ENCODE results near the gene PSMA2.

PSMA2 gene

DNA sequence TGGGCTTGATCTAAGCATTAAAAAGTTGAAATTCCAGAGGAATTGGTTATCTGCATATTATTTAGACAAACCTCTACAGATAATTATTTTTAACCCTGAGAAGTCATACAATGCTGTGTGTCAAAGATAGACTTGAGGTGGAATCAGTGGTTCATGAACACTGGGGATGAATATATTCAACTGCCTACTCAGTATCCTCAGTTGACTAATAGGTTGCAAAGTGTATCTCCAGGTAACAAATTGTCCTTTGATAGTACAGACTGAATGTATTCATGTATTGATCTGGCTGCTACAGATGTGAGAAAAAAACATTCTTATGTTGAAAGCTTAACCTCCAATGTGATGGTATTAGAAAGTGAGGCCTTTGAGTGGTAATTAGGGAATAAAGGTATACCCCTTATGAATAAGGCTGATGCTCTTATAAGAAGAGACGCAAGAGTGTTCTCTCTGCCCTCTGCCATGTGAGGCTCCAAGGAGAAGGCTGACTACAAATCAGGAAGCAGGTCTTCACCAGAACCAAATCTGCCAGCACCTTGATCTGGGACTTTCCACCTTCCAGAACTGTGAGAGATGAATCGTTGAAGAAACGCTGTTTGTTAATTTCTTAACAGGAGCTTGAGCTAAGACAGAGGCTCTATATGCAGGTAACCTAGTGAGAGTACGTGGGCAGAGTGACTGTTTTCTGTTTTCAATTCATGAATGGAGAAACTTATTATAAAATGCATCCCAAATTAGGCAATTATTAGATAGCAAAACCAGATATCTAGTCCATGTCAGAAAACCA, 7.7 kb upstream of the PSMA2 start:
- H3K4me3 ChIP-seq (ENCODE audit: low read depth, low read length), result no peak overlapping the region
- no peak overlapping the region for H2AFZ ChIP-seq (ENCODE audit: low read length, unreplicated experiment)
- no peak overlapping the region for H3K27ac ChIP-seq (ENCODE audit: low read depth, low read length)
- peaks cover 18% of the 10 kb centered on the region for H3K36me3 ChIP-seq (ENCODE audit: insufficient read depth, low read length)
- no peaks in the 10 kb centered on the region for H3K27me3 ChIP-seq (ENCODE audit: insufficient read depth, low read length)
- H3K4me1 ChIP-seq (ENCODE audit: control insufficient read depth, insufficient read depth, low read length, unreplicated experiment), result no peaks in the 10 kb centered on the region
- H3K79me2 ChIP-seq (ENCODE audit: control insufficient read depth, insufficient read depth, low read length, unreplicated experiment), result peaks cover 6% of the 10 kb centered on the region

DNA sequence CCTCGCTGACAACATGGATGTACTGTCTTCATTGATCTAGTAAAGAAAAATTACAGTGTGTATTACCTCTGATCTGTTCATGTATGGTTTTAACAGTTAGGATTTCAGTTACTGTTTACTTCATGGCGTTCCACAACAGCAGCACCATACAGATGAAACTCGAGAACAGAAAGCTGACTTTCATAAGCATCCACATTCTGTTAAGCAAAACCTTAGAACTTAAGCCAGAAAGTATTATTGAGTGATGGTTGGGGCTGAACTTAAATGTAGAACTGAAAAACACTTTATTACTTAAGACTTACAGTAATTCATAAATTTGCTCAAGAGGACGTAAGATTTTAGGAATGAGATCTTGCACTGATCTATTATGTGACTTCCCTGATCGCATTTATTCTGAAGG, 3.9 kb upstream of the PSMA2 start:
- Histone ChIP-seq H3K4me1 (ENCODE audit: control insufficient read depth, insufficient read depth, low read length, unreplicated experiment) (peaks cover 3% of the 10 kb centered on the region), H3K27me3 (ENCODE audit: insufficient read depth, low read length) (no peaks in the 10 kb centered on the region), H3K27ac (ENCODE audit: low read depth, low read length) (no peak overlapping the region), H3K79me2 (ENCODE audit: control insufficient read depth, insufficient read depth, low read length, unreplicated experiment) (peaks cover 41% of the 10 kb centered on the region), H3K4me3 (ENCODE audit: low read depth, low read length) (no peak overlapping the region), H2AFZ (ENCODE audit: low read length, unreplicated experiment) (no peak overlapping the region), H3K36me3 (ENCODE audit: insufficient read depth, low read length) (peaks cover 18% of the 10 kb centered on the region)

DNA sequence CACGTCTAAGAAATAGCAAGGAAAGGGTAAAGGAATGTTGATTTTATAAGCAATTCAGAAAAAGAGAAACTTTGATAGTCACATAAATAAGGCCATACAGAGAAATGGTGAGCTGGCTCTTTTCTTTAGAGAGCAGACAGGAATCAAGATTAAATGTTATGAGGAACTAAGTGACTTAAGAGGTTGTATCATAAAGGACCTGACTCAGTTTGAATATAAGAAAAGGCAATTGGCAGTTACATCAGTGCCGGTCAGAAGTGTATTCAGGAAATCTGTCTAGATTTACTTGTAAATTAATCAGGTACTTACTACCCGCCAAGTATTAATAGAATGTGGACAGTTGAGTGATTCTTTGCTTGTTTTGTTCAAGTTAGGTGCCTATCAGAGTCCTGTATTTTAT, 2.3 kb upstream of the PSMA2 start:
- Histone ChIP-seq H3K27me3 (ENCODE audit: insufficient read depth, low read length) (no peaks in the 10 kb centered on the region), H3K36me3 (ENCODE audit: insufficient read depth, low read length) (peaks cover 18% of the 10 kb centered on the region), H3K27ac (ENCODE audit: low read depth, low read length) (no peak overlapping the region), H3K4me3 (ENCODE audit: low read depth, low read length) (peak overlapping the region; percentile 97), H3K4me1 (ENCODE audit: control insufficient read depth, insufficient read depth, low read length, unreplicated experiment) (peaks cover 17% of the 10 kb centered on the region), H2AFZ (ENCODE audit: low read length, unreplicated experiment) (no peak overlapping the region), H3K79me2 (ENCODE audit: control insufficient read depth, insufficient read depth, low read length, unreplicated experiment) (peaks cover 57% of the 10 kb centered on the region)

DNA sequence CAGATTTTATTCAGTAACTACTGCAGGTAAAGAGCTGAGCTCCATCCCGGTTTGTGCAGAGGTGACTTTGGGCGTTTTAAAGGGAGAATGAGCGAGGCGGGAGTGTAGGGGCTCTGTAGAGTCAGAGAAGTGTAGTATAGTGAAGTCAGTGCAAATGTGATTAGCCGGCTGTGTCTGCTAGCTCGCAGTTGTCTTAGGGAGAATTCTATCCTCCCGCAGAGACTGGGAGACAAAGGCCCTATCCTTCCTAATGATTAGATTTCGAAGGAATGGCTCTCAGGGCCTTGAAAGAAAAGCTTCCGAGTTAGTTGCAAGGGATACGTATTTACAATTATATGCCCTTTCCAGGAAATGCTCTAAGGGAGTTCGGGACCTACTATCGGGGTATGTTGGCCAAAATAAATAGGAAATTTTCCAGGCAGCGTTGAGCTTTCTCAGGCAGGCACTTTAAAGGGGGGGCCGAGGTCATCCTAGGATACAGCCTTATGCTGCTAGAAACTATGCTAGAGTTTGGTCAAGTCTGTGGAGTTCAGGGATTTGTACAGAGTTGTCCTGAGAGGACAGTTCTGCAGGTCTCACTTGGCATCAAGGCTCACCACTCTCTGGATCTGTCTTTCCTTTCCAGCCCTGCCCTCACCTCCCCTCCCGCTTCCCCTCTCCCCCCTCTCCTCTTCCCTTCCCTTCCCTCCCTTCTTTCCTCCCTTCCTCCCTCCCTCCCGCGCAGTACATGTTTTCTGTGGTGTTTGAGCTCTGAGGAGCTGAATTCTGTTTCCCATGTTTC, 1.0 kb upstream of the PSMA2 start:
- peaks cover 70% of the 10 kb centered on the region for H3K79me2 ChIP-seq (ENCODE audit: control insufficient read depth, insufficient read depth, low read length, unreplicated experiment)
- H3K27me3 ChIP-seq (ENCODE audit: insufficient read depth, low read length), result no peaks in the 10 kb centered on the region
- peaks cover 18% of the 10 kb centered on the region for H3K36me3 ChIP-seq (ENCODE audit: insufficient read depth, low read length)
- peak overlapping the region; percentile 2; the same call in 1 of the 2 replicates for H3K27ac ChIP-seq (ENCODE audit: low read depth, low read length)
- H3K4me3 ChIP-seq (ENCODE audit: low read depth, low read length), result peak overlapping the region; percentile 97
- peak overlapping the region; percentile 89 for H2AFZ ChIP-seq (ENCODE audit: low read length, unreplicated experiment)
- peaks cover 20% of the 10 kb centered on the region for H3K4me1 ChIP-seq (ENCODE audit: control insufficient read depth, insufficient read depth, low read length, unreplicated experiment)

DNA sequence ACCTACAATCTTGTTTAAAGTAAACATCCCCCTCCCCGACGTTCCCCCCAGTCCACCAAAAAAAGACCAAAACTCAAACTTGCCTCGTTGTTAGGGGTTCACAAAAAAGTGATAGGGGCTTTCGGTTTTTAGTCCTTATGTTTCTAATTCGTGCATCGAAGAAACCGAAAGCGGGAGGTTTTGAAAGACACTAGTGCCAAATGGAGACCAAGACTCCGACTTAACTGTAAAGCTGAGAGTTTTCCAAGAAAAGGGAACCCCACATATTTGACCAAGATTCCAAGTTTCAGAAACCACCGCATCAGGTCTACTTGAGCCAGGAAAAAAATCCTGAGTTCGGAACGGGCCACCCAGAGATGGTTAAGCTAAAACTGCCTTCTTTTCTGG, 534 bp downstream of the PSMA2 start:
- peaks cover 85% of the 10 kb centered on the region for H3K79me2 ChIP-seq (ENCODE audit: control insufficient read depth, insufficient read depth, low read length, unreplicated experiment)
- H3K27ac ChIP-seq (ENCODE audit: low read depth, low read length), result peak overlapping the region; percentile 61
- H3K4me1 ChIP-seq (ENCODE audit: control insufficient read depth, insufficient read depth, low read length, unreplicated experiment), result peaks cover 20% of the 10 kb centered on the region
- peak overlapping the region; percentile 85 for H2AFZ ChIP-seq (ENCODE audit: low read length, unreplicated experiment)
- H3K36me3 ChIP-seq (ENCODE audit: insufficient read depth, low read length), result peaks cover 16% of the 10 kb centered on the region
- H3K4me3 ChIP-seq (ENCODE audit: low read depth, low read length), result peak overlapping the region; percentile 97
- H3K27me3 ChIP-seq (ENCODE audit: insufficient read depth, low read length), result no peaks in the 10 kb centered on the region

DNA sequence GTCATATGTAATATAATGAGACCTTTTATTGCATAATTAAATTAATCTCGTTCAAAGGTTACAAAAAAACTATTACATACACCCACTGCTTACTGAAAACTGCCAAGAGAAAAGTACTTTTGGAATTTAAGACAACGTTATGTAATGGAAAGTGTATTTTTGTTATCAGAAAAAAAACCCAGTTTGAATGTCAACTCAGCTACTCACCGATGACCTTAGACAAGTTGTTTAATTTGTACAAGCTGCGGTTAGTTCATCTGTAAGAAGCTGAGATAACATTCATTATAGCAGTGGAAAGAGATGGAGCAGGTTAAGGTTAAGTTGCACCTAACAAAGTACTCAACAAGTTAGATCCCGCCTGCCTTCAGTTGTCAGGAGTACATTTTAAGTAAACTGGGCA, 1.1 kb downstream of the PSMA2 start:
- H3K4me1 ChIP-seq (ENCODE audit: control insufficient read depth, insufficient read depth, low read length, unreplicated experiment), result peaks cover 20% of the 10 kb centered on the region
- H3K36me3 ChIP-seq (ENCODE audit: insufficient read depth, low read length), result peaks cover 17% of the 10 kb centered on the region
- no peak overlapping the region for H3K27ac ChIP-seq (ENCODE audit: low read depth, low read length)
- peak overlapping the region; percentile 97 for H3K4me3 ChIP-seq (ENCODE audit: low read depth, low read length)
- H3K79me2 ChIP-seq (ENCODE audit: control insufficient read depth, insufficient read depth, low read length, unreplicated experiment), result peaks cover 87% of the 10 kb centered on the region
- H3K27me3 ChIP-seq (ENCODE audit: insufficient read depth, low read length), result no peaks in the 10 kb centered on the region
- no peak overlapping the region for H2AFZ ChIP-seq (ENCODE audit: low read length, unreplicated experiment)

DNA sequence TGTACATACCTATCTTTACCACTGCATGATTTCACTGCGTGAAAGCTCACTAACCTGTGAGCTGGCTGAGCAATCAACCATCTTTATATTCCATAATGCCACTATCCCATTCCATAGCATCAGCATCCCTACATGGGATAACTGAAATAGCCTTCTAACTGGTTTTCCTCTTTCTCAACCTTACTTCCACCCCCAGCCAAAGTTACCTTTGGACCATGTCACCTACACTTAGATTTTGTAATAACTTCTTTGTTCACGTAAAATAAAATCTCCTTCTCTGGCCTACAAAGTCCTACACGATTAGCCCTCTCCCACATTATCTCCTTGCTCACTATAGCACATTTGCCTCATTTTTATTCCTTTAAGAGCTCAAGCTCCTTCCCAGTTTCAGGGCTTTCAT, 2.5 kb downstream of the PSMA2 start:
- Histone ChIP-seq H3K4me3 (ENCODE audit: low read depth, low read length) (peak overlapping the region; percentile 97), H3K36me3 (ENCODE audit: insufficient read depth, low read length) (peaks cover 12% of the 10 kb centered on the region), H3K27ac (ENCODE audit: low read depth, low read length) (no peak overlapping the region), H2AFZ (ENCODE audit: low read length, unreplicated experiment) (no peak overlapping the region), H3K27me3 (ENCODE audit: insufficient read depth, low read length) (no peaks in the 10 kb centered on the region), H3K79me2 (ENCODE audit: control insufficient read depth, insufficient read depth, low read length, unreplicated experiment) (peaks cover 87% of the 10 kb centered on the region), H3K4me1 (ENCODE audit: control insufficient read depth, insufficient read depth, low read length, unreplicated experiment) (peaks cover 20% of the 10 kb centered on the region)

DNA sequence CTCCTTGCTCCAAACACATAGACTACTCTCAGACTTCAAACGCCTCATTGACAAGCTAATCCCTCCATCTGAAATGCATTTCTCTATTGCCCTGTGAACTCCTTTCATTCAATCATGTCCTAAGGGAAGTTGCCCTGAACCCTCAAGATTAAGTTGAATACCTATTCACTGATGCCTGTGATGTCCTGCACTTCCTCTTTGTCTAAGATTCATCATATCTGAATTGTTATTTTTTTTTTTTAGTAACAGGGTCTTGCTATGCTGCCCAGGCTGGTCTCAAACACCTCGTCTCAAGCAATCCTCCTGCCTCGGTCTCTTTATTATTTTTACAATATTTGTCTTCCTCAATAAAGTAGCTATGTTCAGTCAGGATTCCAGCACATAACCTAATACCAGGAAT, 3.2 kb downstream of the PSMA2 start:
- Histone ChIP-seq H2AFZ (ENCODE audit: low read length, unreplicated experiment) (no peak overlapping the region), H3K4me1 (ENCODE audit: control insufficient read depth, insufficient read depth, low read length, unreplicated experiment) (peaks cover 17% of the 10 kb centered on the region), H3K79me2 (ENCODE audit: control insufficient read depth, insufficient read depth, low read length, unreplicated experiment) (peaks cover 81% of the 10 kb centered on the region), H3K4me3 (ENCODE audit: low read depth, low read length) (no peak overlapping the region), H3K36me3 (ENCODE audit: insufficient read depth, low read length) (peaks cover 15% of the 10 kb centered on the region), H3K27ac (ENCODE audit: low read depth, low read length) (no peak overlapping the region), H3K27me3 (ENCODE audit: insufficient read depth, low read length) (no peaks in the 10 kb centered on the region)

DNA sequence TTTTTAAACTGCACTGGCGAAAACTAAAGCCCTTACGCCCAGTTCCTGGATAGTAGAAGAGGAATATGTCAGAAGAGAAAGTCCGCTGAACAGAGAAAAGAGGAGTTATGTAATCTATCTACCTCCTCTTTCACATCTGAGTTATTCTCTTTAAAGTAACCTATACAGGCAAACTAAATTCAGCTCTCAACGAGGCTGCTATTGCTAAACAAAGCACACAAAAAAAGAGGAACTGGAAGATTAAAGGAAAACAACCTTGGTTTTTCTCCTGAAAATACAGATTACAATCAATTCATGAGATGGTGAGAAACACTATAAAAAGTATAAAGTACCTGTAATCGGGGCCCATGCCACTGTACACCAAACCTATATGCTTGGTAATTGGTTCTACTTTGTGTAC, 5.8 kb downstream of the PSMA2 start:
- H3K27ac ChIP-seq (ENCODE audit: low read depth, low read length), result no peak overlapping the region
- H3K27me3 ChIP-seq (ENCODE audit: insufficient read depth, low read length), result no peaks in the 10 kb centered on the region
- peaks cover 39% of the 10 kb centered on the region for H3K36me3 ChIP-seq (ENCODE audit: insufficient read depth, low read length)
- no peak overlapping the region for H2AFZ ChIP-seq (ENCODE audit: low read length, unreplicated experiment)
- H3K79me2 ChIP-seq (ENCODE audit: control insufficient read depth, insufficient read depth, low read length, unreplicated experiment), result peaks cover 58% of the 10 kb centered on the region
- H3K4me3 ChIP-seq (ENCODE audit: low read depth, low read length), result no peak overlapping the region
- H3K4me1 ChIP-seq (ENCODE audit: control insufficient read depth, insufficient read depth, low read length, unreplicated experiment), result peaks cover 17% of the 10 kb centered on the region

DNA sequence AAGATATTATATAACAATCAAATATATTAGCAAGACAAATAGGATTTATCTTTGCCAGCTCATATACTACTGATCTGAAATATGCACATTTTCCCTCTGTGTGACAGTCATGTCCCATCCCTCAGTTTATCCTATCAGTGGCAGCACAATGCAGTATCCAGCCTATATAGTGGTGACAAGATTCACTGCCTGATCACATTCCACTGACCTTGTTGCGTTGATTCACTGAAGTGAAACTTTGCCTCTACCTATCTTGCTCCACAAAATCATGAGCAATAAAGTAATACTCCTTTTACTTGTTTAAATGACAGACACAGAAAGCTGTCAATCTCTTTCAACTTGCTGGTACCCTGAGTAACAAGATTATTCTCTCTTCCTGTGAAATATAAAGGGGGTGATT, 6.3 kb downstream of the PSMA2 start:
- peaks cover 17% of the 10 kb centered on the region for H3K4me1 ChIP-seq (ENCODE audit: control insufficient read depth, insufficient read depth, low read length, unreplicated experiment)
- H3K36me3 ChIP-seq (ENCODE audit: insufficient read depth, low read length), result peaks cover 42% of the 10 kb centered on the region
- H3K79me2 ChIP-seq (ENCODE audit: control insufficient read depth, insufficient read depth, low read length, unreplicated experiment), result peaks cover 52% of the 10 kb centered on the region
- no peaks in the 10 kb centered on the region for H3K27me3 ChIP-seq (ENCODE audit: insufficient read depth, low read length)
- H3K27ac ChIP-seq (ENCODE audit: low read depth, low read length), result no peak overlapping the region
- H2AFZ ChIP-seq (ENCODE audit: low read length, unreplicated experiment), result no peak overlapping the region
- no peak overlapping the region for H3K4me3 ChIP-seq (ENCODE audit: low read depth, low read length)
